ENCODE results near the gene LRRC4C. TPM values are rescaled to one million over a fixed set of nuclear protein-coding genes. Genes with fewer than 3 reads are reported as not detected.

The LRRC4C gene
- total RNA-seq, 1 experiment from 2014 or later: not detected

DNA sequence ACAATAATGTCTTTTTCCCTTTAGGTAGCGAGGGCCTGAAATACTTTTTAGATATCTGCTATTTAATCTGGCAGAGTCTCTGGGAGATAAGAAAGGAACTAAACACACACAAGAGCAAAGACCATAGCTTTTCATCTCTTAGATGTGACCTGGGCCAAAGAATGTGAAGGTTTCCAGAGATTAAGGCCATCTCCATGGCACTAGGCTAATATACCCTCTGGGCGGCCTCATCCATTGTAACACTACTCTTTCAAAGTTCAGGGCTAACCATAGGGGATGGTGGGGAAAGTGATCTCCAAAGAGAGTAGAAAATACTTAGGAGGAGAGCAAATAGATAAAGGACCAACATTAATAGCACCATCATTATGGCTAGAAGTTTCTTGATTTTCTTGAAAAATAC is 326.4 kb downstream of the LRRC4C start:
- TF ChIP-seq, protein P1, sequence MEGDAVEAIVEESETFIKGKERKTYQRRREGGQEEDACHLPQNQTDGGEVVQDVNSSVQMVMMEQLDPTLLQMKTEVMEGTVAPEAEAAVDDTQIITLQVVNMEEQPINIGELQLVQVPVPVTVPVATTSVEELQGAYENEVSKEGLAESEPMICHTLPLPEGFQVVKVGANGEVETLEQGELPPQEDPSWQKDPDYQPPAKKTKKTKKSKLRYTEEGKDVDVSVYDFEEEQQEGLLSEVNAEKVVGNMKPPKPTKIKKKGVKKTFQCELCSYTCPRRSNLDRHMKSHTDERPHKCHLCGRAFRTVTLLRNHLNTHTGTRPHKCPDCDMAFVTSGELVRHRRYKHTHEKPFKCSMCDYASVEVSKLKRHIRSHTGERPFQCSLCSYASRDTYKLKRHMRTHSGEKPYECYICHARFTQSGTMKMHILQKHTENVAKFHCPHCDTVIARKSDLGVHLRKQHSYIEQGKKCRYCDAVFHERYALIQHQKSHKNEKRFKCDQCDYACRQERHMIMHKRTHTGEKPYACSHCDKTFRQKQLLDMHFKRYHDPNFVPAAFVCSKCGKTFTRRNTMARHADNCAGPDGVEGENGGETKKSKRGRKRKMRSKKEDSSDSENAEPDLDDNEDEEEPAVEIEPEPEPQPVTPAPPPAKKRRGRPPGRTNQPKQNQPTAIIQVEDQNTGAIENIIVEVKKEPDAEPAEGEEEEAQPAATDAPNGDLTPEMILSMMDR (IDR thresholded peaks at IDR 0.05; ENCODE audit: unreplicated experiment): no peak
- Mint-ChIP-seq H3K4me1 (ENCODE audit: low read depth, unreplicated experiment) (no peaks in the 10 kb centered on the region), H3K4me3 (ENCODE audit: low read depth, unreplicated experiment) (no peak overlapping the region), H3K36me3 (ENCODE audit: insufficient read depth, unreplicated experiment) (no peaks in the 10 kb centered on the region), H3K27ac (ENCODE audit: unreplicated experiment) (no peak overlapping the region), H3K9me3 (ENCODE audit: low read depth, unreplicated experiment) (peaks cover 15% of the 10 kb centered on the region), H3K27me3 (ENCODE audit: unreplicated experiment) (no peaks in the 10 kb centered on the region)
- intact Hi-C loops (cut with micrococcal nuclease; ENCODE audit: unreplicated experiment): no loop called here
- CTCF ChIA-PET: no interaction called here
- no TSS peak for BruUV-seq (replicated peaks)
- DNase-seq: no peak

DNA sequence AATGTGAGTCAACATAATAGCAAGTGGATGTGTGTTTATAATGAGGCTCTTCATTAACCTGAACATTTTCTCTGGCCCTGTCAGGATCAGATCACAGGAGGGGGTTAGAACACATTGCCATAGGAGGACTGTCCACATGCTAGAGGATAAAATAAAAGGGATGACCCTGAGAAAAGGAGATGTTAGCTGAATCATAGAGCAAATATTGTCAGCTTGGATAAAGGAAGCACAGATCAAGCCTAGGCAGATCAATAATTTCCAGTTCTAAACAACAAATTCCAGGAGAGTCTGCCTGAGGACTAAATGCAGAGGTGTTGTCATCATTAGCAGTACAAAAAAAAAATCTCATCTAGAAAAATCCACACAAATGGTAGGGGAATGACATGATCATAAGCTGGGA is 337.9 kb downstream of the LRRC4C start:
- no peaks in the 10 kb centered on the region for H3K27me3 Mint-ChIP-seq (ENCODE audit: unreplicated experiment)
- no peak overlapping the region for H3K4me3 Mint-ChIP-seq (ENCODE audit: low read depth, unreplicated experiment)
- no peak for DNase-seq
- no TSS peak for BruUV-seq (replicated peaks)
- H3K4me1 Mint-ChIP-seq (ENCODE audit: low read depth, unreplicated experiment): no peaks in the 10 kb centered on the region
- H3K27ac Mint-ChIP-seq (ENCODE audit: unreplicated experiment): no peak overlapping the region
- intact Hi-C loops (cut with micrococcal nuclease; ENCODE audit: unreplicated experiment): no loop called here
- peaks cover 14% of the 10 kb centered on the region for H3K9me3 Mint-ChIP-seq (ENCODE audit: low read depth, unreplicated experiment)
- TF ChIP-seq, protein P1 (IDR thresholded peaks at IDR 0.05; ENCODE audit: unreplicated experiment): no peak
- no peaks in the 10 kb centered on the region for H3K36me3 Mint-ChIP-seq (ENCODE audit: insufficient read depth, unreplicated experiment)
- CTCF ChIA-PET: interaction anchor here (0.7 kb wide), 1 partner anchor 453 kb away, joined by 3 read pairs; no protein-coding TSS in a partner anchor

- intact Hi-C loops (cut with micrococcal nuclease; ENCODE audit: unreplicated experiment): no loop called here
- H3K4me1 Mint-ChIP-seq (ENCODE audit: low read depth, unreplicated experiment): no peaks in the 10 kb centered on the region
- peaks cover 14% of the 10 kb centered on the region for H3K9me3 Mint-ChIP-seq (ENCODE audit: low read depth, unreplicated experiment)
- no peak overlapping the region for H3K27ac Mint-ChIP-seq (ENCODE audit: unreplicated experiment)
- CTCF ChIA-PET: no interaction called here
- TF ChIP-seq, protein P1 (IDR thresholded peaks at IDR 0.05; ENCODE audit: unreplicated experiment): no peak
- BruUV-seq (replicated peaks): no TSS peak
- no peak overlapping the region for H3K4me3 Mint-ChIP-seq (ENCODE audit: low read depth, unreplicated experiment)
- DNase-seq: no peak
- H3K27me3 Mint-ChIP-seq (ENCODE audit: unreplicated experiment): no peaks in the 10 kb centered on the region
- no peaks in the 10 kb centered on the region for H3K36me3 Mint-ChIP-seq (ENCODE audit: insufficient read depth, unreplicated experiment)
Observed at GRCh38 chr11:41119484-41119883, 340.0 kb downstream of the LRRC4C start.

DNA sequence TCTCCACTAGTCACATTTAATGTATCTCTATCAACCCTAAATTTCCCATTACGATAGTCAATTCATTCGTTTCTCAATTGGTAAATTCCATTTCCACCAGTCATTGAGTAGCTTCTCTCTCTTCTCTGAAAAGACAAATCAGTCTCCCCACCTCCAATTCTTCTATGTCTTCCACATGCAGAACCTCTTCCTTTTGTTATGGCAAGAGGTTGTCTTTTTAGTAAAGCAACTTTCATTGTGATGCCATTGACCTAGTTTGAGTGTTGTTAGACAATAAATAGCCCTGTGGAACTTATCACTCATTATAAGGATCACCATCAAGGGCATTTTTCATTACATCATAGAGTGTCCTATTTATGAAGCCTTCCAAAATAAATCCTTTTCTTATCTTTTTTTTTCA is 340.9 kb downstream of the LRRC4C start:
- Mint-ChIP-seq H3K4me1 (ENCODE audit: low read depth, unreplicated experiment) (no peaks in the 10 kb centered on the region), H3K27me3 (ENCODE audit: unreplicated experiment) (no peaks in the 10 kb centered on the region)

More for the DNA sequence above, 340.9 kb downstream of the LRRC4C start:
- peaks cover 14% of the 10 kb centered on the region for H3K9me3 Mint-ChIP-seq (ENCODE audit: low read depth, unreplicated experiment)
- TF ChIP-seq, protein P1 (IDR thresholded peaks at IDR 0.05; ENCODE audit: unreplicated experiment): no peak
- CTCF ChIA-PET: no interaction called here
- no peaks in the 10 kb centered on the region for H3K36me3 Mint-ChIP-seq (ENCODE audit: insufficient read depth, unreplicated experiment)
- no peak overlapping the region for H3K27ac Mint-ChIP-seq (ENCODE audit: unreplicated experiment)
- no TSS peak for BruUV-seq (replicated peaks)
- intact Hi-C loops (cut with micrococcal nuclease; ENCODE audit: unreplicated experiment): no loop called here
- DNase-seq: no peak
- no peak overlapping the region for H3K4me3 Mint-ChIP-seq (ENCODE audit: low read depth, unreplicated experiment)
